Measurements from ENCODE around the gene KCNF1.

DNA sequence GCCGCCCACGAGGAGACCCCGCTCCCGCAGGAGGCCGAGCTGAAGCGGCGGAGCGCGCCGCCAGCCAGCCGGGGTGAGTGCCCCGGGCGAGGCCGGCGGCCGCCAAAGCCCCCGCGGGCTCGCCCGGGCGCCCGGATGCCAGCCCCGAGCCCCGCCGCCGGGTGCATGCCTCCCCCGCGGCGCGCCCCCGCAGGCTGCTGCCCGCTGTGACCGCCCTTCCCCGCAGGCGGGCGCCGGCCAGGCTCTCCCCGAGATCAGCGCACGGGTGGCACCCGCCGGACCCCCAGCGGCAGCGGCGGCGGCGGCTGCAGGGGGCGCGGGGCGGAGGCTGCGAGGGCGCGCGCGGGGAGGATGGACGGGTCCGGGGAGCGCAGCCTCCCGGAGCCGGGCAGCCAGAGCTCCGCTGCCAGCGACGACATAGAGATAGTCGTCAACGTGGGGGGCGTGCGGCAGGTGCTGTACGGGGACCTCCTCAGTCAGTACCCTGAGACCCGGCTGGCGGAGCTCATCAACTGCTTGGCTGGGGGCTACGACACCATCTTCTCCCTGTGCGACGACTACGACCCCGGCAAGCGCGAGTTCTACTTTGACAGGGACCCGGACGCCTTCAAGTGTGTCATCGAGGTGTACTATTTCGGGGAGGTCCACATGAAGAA lies 470 bp downstream of the KCNF1 start:
- TF ChIP-seq, protein P1, sequence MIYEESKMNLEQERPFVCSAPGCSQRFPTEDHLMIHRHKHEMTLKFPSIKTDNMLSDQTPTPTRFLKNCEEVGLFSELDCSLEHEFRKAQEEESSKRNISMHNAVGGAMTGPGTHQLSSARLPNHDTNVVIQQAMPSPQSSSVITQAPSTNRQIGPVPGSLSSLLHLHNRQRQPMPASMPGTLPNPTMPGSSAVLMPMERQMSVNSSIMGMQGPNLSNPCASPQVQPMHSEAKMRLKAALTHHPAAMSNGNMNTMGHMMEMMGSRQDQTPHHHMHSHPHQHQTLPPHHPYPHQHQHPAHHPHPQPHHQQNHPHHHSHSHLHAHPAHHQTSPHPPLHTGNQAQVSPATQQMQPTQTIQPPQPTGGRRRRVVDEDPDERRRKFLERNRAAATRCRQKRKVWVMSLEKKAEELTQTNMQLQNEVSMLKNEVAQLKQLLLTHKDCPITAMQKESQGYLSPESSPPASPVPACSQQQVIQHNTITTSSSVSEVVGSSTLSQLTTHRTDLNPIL (CRISPR knock-in tag; IDR thresholded peaks at IDR 0.05; ENCODE audit: low read depth): no peak
- TF ChIP-seq OSR1 (CRISPR knock-in tag; IDR thresholded peaks at IDR 0.05) (no peak), ISL1 (CRISPR knock-in tag; IDR thresholded peaks at IDR 0.05) (no peak), RARB (CRISPR knock-in tag; IDR thresholded peaks at IDR 0.05) (no peak), ZNF70 (CRISPR knock-in tag; IDR thresholded peaks at IDR 0.05) (no peak), ZNF8 (CRISPR knock-in tag; IDR thresholded peaks at IDR 0.05) (no peak), CSDC2 (CRISPR knock-in tag; IDR thresholded peaks at IDR 0.05) (no peak), TCF4 (CRISPR knock-in tag; IDR thresholded peaks at IDR 0.05; ENCODE audit: borderline replicate concordance) (no peak)
- TF ChIP-seq, protein P2, sequence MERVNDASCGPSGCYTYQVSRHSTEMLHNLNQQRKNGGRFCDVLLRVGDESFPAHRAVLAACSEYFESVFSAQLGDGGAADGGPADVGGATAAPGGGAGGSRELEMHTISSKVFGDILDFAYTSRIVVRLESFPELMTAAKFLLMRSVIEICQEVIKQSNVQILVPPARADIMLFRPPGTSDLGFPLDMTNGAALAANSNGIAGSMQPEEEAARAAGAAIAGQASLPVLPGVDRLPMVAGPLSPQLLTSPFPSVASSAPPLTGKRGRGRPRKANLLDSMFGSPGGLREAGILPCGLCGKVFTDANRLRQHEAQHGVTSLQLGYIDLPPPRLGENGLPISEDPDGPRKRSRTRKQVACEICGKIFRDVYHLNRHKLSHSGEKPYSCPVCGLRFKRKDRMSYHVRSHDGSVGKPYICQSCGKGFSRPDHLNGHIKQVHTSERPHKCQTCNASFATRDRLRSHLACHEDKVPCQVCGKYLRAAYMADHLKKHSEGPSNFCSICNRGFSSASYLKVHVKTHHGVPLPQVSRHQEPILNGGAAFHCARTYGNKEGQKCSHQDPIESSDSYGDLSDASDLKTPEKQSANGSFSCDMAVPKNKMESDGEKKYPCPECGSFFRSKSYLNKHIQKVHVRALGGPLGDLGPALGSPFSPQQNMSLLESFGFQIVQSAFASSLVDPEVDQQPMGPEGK (CRISPR knock-in tag; IDR thresholded peaks at IDR 0.05; ENCODE audit: borderline replicate concordance): no peak
- TF ChIP-seq, protein P3, sequence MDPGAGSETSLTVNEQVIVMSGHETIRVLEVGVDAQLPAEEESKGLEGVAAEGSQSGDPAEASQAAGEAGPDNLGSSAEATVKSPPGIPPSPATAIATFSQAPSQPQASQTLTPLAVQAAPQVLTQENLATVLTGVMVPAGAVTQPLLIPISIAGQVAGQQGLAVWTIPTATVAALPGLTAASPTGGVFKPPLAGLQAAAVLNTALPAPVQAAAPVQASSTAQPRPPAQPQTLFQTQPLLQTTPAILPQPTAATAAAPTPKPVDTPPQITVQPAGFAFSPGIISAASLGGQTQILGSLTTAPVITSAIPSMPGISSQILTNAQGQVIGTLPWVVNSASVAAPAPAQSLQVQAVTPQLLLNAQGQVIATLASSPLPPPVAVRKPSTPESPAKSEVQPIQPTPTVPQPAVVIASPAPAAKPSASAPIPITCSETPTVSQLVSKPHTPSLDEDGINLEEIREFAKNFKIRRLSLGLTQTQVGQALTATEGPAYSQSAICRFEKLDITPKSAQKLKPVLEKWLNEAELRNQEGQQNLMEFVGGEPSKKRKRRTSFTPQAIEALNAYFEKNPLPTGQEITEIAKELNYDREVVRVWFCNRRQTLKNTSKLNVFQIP (CRISPR knock-in tag; IDR thresholded peaks at IDR 0.05; ENCODE audit: borderline replicate concordance, low read depth): no peak

All from SK-N-SH treated with all-trans-retinoic acid at 6 μM for 48 hours (cell line).